ENCODE results near the gene EPC1.
"Not testable (repeated sequence)": the region's sequence is repeated elsewhere in the genome, so short reads cannot be mapped to it uniquely, and the experiment has no call there.

EPC1 gene

DNA sequence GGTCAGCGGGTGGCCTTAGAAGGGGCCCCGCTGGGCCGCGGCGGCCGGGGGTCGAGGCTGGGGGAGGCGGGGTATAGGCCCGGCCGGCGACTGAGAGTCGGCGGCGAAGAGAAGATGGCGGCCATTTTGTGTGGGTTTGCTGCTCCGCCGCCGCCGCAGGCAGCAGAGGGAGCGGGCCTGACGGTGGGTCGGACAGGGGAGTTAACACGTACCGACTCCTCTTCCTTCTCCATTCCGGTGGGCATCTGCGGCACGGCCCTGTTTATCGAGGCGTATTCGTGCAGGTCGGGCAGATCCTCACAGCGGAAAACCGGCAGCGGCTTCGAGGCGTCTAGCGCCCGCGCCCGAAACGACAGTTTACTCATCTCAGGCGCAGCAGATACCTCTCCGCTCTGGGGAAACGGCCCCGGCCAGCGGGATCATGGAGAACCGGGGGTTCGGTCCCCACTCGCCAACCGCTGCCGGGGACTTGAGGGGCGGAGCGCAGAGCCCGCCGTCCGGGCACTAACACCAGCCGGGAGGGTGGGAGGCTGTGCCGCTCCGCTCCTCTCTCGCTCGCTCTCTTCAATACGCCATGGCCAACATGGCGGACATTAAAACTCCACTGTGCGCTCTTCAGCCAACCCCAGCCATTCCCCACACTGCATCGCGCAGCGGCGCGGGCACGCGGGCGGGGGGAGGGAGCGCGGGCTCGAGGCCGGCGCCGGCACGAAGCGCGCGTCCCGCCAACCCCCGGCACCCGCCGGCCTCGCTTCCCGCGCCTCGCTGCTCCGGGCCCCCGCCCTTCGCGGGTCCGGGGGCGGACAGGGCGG lies at the start of gene EPC1:
Gene EPC1 (minus strand): TSS at position 608 of the 812 bp plus-strand sequence. CDS start 243 bp downstream, at position 365.
- DNase-seq, result peak in 1 of 2 experiments; percentile 33

DNA sequence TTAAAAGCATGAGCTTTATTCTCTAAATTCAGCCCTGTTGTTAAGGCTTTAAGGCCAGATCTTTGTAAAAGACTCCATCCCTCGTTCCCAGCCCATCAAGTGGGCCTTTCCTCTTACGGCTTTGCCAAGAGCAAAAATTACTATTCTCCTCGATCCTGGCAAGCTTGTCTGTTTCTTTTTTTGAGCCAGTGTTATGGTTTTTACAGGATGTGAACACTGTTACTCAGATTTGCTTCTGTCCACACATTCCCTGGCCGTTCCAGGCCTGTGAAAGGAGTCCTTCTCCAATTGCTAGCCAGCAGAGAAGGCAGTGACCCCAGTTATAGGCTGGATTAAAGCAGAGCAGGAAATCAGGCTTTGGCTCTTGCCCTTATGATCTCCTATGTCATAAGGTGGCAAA lies 47.0 kb upstream of the EPC1 start:
- DNase-seq, result no peak

GRCh38 chr10:32392284-32392683 lies 45.3 kb upstream of the EPC1 start:
- DNase-seq, result not testable (repeated sequence)

DNA sequence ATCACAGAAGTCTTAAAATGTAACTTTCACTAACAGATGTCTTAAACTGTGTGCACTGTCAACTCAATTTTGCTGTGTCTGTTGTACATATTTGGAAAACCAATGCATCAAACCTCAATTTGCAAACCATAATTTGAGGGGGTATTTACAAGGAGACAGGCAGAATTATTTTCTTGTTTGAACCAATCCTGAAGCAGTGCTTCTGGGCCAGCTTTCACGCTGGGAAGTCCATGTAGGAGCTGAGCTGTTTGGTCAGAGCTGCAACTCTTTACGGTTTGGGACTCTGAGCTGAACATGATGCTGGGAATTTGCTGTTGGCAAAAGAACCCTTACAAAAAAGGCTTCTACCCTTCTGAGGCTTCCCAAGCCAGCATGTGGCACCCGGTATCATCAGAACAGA lies 43.2 kb upstream of the EPC1 start:
- DNase-seq, result no peak

- no peak for DNase-seq
Measured at GRCh38 chr10:32388258-32389027, 41.5 kb upstream of the EPC1 start.

DNA sequence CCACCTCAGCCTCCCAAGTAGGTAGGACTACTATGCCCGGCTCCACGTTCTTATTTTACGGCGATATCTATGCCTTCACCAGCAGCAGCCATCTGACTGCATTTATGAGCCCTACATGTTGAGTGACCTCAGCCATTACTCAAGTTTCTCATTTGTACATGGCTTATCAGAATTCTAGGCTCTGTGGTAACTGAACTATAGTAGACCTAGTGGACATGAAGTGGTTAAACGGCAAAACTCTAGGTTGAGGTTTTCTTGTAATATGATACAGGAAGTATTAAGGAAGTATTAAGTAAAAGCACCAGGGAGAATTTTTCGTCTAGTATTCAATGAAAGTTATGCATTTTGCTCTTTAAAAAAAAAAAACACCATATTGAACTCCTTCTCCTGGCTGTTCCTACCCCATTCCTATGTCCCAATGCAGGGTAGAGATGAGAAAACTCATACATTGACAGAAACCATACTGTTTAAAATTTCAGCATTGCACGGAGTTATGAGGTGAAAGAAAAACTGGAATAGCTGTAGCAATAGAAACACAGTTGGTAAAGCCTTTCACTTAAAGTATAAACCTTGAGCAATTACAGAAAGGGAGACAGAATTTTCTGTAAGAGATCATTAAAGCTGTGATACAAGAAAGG lies 39.8 kb upstream of the EPC1 start:
- no peak for DNase-seq

DNA sequence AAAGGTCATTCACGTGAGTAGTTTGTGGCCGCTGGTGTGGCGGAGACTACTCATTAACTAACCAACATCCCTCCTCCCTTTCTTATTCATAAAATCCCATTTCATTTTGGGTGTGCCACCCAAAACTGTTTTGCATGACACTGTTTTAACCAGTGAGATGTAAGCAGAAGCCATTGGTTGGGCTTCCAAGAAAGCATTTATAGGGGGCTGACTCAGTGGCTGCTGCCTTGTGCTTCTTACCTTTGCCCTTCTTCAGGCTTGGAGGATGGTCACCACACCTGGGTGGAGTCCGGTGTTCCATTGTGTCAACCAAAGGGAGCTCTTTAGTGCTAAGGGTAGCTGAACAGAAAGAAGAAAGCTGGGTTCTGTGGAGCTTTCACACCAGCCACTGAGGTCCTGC lies 37.2 kb upstream of the EPC1 start:
- DNase-seq, result no peak

DNA sequence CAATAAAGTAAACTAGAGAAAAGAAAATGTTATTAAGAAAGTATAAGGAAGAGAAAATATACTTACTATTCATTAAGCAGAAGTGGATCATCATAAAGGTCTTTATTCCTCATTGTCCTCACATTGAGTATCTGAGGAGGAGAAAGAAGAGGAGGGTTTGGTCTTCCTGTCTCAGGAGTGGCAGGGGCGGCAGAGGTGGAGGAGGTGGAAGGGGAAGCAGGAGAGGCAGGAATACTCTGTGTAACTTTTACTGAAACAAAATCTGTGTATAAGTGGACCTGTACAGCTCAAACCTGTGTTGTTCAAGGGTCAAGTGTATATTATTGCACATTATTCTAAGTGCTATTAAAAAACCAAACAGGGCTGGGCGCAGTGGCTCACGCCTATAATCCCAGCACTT lies 34.2 kb upstream of the EPC1 start:
- DNase-seq, result no peak

GRCh38 chr10:32379950-32380551 lies 33.1 kb upstream of the EPC1 start:
- no peak for DNase-seq

GRCh38 chr10:32379318-32379949 lies 32.5 kb upstream of the EPC1 start:
- DNase-seq, result no peak

DNA sequence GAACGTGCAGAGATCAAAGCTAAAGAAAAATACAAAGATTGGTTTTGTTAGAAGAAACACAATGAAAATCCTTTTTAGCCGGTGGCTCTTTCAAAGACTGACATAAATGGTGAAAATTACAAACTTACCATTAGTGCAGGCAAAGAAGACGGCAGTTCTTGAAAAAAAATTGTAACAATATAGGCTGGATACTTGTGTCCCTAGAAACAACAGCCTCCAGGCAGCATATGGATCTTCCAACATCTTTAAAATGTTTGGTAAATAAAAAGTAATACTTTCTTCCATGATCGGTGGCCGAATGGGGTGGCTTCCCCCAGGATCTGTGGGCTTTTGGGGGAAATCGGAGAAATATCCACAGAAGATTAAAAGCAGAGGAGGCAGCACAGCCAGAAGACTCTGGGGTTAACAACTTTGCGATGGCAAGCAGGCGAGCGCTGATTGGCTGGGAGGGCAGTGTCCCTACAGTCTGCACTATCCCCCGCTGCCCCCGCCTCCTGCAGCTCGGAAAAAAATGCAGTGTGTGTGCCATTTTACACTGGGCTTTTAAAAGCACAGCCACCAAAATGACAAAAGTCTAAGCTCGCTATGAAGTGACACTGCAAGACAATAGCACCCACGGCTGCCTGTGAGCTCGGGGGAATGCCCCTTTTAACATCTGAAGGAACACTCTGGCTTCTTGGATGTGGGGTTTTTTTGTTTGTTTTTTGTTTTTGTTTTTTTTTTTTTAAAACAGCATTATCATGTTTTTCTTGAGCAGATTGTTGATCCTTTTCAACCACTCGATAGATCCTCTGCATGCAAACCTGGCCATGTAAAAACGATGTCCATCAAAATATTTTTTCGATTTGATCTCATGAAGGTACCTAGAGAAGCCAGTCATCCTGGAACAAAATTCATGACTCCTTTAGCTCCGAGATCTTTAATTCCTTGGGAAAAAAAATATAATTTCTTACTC lies 31.7 kb upstream of the EPC1 start:
- peak; percentile 63 to 97 for DNase-seq

DNA sequence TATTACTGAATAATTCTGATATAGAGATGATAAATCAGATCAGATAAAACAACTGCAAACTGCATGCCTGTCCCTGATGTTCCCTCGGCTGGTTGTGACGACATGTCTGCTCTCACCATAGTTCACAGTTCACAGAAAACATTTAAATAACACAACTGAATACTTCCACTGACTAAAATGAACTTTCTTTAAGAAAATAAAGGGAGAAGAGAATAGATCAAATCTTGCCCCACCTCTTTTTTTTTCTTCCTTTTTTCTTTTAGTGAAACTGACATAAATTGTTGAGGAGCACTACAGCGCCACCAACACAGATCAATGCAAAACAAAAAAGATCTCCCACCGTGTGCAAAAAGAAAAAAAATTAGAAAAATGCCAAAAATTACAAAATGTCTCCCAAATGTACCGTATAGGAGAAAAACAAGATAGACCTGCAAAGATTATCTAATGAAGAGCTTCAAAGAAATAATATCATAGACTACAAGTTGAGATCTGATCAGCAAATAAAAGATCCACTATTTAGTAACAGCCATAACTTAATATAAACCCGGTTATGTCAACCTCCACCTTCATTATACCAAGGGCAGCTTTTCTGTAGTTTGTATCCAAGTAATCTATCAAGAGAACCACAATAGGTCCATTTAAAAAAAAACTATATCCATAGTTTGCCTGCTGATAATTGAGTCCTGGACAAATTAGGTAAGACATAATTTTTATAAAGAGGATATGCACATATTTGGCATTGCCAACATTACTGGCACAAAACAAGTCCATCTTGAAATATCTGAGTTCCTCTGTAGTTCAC lies 30.7 kb upstream of the EPC1 start:
- peak in 1 of 2 experiments; percentile 64 for DNase-seq

GRCh38 chr10:32376771-32377170 lies 29.8 kb upstream of the EPC1 start:
- no peak for DNase-seq

GRCh38 chr10:32376097-32376496 lies 29.1 kb upstream of the EPC1 start:
- no peak for DNase-seq

GRCh38 chr10:32375631-32376030 lies 28.7 kb upstream of the EPC1 start:
- DNase-seq, result no peak

- DNase-seq, result no peak
Measured at GRCh38 chr10:32374605-32375004, 27.6 kb upstream of the EPC1 start.

GRCh38 chr10:32373496-32373895 lies 26.5 kb upstream of the EPC1 start:
- DNase-seq, result no peak

- no peak for DNase-seq
Measured at GRCh38 chr10:32373031-32373430, 26.1 kb upstream of the EPC1 start.

- no peak for DNase-seq
Measured at GRCh38 chr10:32372000-32372875, 25.3 kb upstream of the EPC1 start.

DNA sequence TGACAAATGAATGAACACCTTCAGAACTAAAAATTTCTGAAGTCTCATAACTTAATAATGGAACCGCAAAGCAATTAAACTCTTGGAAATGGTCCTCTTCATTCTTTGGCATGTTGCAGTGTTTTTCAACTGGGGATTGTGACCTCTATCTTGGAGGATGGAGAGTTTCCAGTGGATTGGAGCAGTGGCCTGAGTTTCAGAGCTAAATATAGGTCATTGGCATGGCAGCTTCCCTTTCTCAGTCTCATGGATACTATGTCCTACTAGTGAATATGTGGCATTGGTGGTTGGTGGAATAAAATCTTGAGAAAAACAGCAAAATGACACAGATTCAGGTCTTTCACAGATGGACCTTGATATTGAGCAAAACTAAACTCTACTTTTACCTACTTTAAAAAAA lies 24.1 kb upstream of the EPC1 start:
- no peak for DNase-seq

Data from cerebellar nuclear complex (tissue), 1 donor.